ENCODE measurements around the gene PARVG. TPM values are rescaled to one million over a fixed set of nuclear protein-coding genes. Genes with fewer than 3 reads are reported as not detected.

PARVG gene
- total RNA-seq, 2 experiments from 2014 or later = 175 to 186 TPM

DNA sequence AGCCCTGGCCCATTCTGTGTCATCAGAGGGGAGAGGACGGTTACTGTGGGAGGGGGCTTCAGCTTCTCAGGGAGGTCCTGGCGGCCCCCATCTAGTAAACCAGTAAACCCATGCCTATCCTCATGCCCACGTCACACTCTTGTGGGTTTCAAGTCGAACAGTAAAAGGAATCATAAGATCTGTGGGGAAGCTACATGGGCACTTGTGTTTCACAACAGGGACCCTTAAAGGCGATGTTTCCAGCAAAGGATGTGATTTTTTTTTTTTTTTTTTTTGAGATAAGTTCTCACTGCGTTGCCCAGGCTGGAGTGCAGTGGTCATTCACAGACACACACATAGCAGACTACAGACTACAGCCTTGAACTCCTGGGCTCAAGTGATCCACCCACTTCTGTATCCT lies 9.2 kb upstream of the PARVG start:
- DNase-seq (no peak), ATAC-seq (no peak)
- no peak overlapping the region for H3K27ac Mint-ChIP-seq
- H3K27me3 Mint-ChIP-seq (ENCODE audit: low read depth) = peaks cover 2% of the 10 kb centered on the region
- no peaks in the 10 kb centered on the region for H3K9me3 Mint-ChIP-seq (ENCODE audit: insufficient read depth)
- H3K36me3 Mint-ChIP-seq (ENCODE audit: low read depth) = no peaks in the 10 kb centered on the region
- POLR2A ChIA-PET = interaction anchor here (2.0 kb wide), 1 partner anchor 10 kb away, joined by 9 read pairs; the partner anchor contains the start of gene PARVG
- no peak overlapping the region for H3K4me3 Mint-ChIP-seq
- CTCF ChIA-PET = interaction anchor here (0.6 to 1.9 kb wide), 2 partner anchors 178 to 795 kb away, joined by 4 read pairs; no protein-coding TSS in a partner anchor
- H3K4me1 Mint-ChIP-seq (ENCODE audit: low read depth) = peaks cover 5% of the 10 kb centered on the region

DNA sequence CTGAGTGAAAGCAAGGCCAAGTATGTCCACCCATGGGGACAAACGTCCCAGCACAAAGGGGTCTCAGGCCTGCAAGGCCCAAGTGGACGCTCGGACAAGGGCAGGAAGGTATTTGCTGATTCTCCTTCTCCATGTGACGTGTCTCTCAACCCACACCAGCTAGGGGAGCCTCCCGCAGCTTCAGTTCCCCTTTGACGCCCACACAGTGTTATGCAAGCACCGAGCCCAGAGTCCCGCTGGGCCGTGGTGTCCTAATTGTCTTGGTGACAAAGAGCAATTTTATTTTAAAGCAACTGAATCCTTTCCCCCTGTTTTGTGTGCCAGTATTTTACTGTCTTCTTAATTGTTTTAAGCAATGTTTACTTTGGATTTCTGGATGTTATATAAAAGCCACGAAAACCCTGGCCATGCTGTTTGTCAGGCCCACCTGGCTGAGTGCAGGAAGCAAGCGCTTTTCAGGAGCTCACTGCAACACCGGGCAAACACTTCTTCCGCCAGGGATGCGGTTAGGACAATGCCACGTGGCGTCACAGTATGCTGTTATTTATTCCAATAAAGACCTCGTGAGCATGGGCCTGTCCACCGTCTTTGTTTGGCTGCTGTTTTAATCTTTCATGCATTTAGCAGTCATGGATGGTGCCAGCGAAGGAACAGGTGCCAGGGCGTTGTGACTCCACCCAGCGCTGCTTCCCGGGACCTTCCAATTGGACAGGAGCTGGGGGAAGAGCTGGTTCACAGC lies 8.2 kb upstream of the PARVG start:
- no peak overlapping the region for H3K4me3 Mint-ChIP-seq
- H3K9me3 Mint-ChIP-seq (ENCODE audit: insufficient read depth) = no peaks in the 10 kb centered on the region
- H3K4me1 Mint-ChIP-seq (ENCODE audit: low read depth) = peaks cover 5% of the 10 kb centered on the region
- no peak overlapping the region for H3K27ac Mint-ChIP-seq
- no peaks in the 10 kb centered on the region for H3K36me3 Mint-ChIP-seq (ENCODE audit: low read depth)
- peaks cover 7% of the 10 kb centered on the region for H3K27me3 Mint-ChIP-seq (ENCODE audit: low read depth)
- no peak for ATAC-seq
- DNase-seq = no peak
- ChIA-PET CTCF (interaction anchor here (1.3 kb wide), 1 partner anchor 512 kb away, joined by 3 read pairs; no protein-coding TSS in a partner anchor), POLR2A (interaction anchor here (0.9 to 2.0 kb wide), 2 partner anchors 9 to 10 kb away, joined by 5 to 9 read pairs; partner anchors contain the start of gene PARVG)

DNA sequence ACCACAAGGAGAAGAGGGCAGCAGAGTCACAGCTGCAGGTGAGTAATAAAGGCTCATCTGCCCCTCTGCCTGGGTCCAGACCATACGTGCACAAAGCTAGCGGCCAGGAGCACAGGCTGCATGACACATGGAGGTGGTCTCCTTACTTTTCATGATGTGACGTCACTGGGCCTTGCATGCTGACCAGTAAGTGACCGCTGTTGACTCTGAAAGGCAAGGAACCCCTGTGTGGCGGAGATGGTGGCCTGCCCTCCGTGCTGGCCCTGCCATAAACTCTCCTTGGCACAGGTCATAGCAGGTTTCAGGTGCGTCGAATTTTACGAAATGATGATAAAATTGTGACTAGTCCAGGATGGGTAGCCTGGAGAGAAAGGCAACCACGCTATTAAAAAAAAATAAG lies 7.6 kb upstream of the PARVG start:
- CTCF ChIA-PET = interaction anchor here (1.3 kb wide), 1 partner anchor 511 kb away, joined by 3 read pairs; no protein-coding TSS in a partner anchor
- POLR2A ChIA-PET = interaction anchor here (0.6 to 2.0 kb wide), 3 partner anchors 8 to 453 kb away, joined by 3 to 9 read pairs (median 5); partner anchors contain the start of gene PARVG
- ATAC-seq (no peak), DNase-seq (no peak)
- Mint-ChIP-seq H3K9me3 (ENCODE audit: insufficient read depth) (no peaks in the 10 kb centered on the region), H3K36me3 (ENCODE audit: low read depth) (no peaks in the 10 kb centered on the region), H3K4me1 (ENCODE audit: low read depth) (peaks cover 5% of the 10 kb centered on the region), H3K27ac (no peak overlapping the region), H3K4me3 (no peak overlapping the region), H3K27me3 (ENCODE audit: low read depth) (peaks cover 8% of the 10 kb centered on the region)

DNA sequence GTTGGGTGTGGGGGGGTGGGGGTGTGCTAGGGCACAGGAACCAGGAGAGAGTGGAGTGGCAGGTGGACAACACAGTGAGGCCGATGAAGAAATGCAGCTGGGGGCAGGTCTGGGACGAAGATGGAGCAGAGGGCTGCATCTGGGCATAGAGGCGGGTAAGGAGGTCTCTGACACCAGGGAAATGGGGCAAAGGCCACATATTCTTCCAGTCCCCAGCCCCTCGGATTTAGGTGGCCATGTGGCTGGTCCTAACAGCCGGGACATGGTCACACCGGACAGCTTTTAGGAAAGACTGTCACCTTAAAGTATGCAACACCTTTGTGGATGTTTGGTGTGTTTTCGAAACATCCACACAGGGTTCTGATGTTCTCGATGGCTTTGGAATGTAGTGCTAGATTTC lies 5.0 kb upstream of the PARVG start:
- Mint-ChIP-seq H3K4me1 (ENCODE audit: low read depth) (peaks cover 16% of the 10 kb centered on the region), H3K27me3 (ENCODE audit: low read depth) (peaks cover 12% of the 10 kb centered on the region), H3K9me3 (ENCODE audit: insufficient read depth) (no peaks in the 10 kb centered on the region), H3K36me3 (ENCODE audit: low read depth) (no peaks in the 10 kb centered on the region), H3K27ac (no peak overlapping the region), H3K4me3 (no peak overlapping the region)
- CTCF ChIA-PET = no interaction called here
- DNase-seq = no peak
- POLR2A ChIA-PET = no interaction called here
- ATAC-seq = no peak

DNA sequence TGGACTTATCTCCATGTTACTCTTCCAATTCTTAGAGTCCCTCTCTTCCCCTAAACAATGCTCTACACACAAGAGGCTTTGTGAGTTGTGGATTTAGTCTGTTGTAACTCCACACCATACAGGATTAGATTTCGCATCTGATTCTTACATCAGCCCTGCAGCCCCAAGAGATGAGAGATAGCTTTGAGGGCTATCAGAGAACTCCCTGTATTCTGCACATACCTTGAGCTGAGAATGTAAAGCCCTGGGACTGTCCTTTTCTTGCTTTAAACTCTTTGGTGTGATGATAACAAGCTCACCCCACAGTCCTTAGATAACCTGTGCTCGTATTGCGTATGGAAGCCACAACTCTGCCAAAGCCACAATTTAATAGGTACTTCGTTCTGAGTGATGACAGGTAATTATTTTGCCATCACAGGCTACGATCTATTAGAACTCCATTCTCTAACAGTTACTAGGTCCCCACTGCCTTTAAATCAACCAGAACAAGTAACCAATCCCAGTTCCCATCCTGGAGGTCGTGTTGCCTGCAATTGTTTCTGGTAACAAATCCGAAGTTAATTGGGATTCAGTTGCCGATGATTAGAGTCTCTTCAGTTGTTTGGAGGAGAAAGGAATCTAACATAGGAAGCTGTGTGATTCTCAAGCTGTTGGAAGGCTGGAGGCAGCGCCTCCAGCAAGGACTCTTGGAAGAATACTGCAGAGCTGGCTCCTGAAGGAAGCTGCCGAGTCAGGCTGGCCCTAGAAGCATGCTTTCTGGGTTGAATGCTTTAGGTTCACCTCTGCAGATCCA lies 1.3 kb upstream of the PARVG start:
- Mint-ChIP-seq H3K36me3 (ENCODE audit: low read depth) (peaks cover 13% of the 10 kb centered on the region), H3K9me3 (ENCODE audit: insufficient read depth) (no peaks in the 10 kb centered on the region), H3K4me1 (ENCODE audit: low read depth) (peaks cover 30% of the 10 kb centered on the region), H3K27ac (no peak overlapping the region), H3K4me3 (no peak overlapping the region), H3K27me3 (ENCODE audit: low read depth) (peaks cover 10% of the 10 kb centered on the region)
- DNase-seq = no peak
- ATAC-seq = no peak
- CTCF ChIA-PET = interaction anchor here (0.9 kb wide), 1 partner anchor 94 kb away, joined by 3 read pairs; no protein-coding TSS in a partner anchor
- POLR2A ChIA-PET = interaction anchor here (1.5 to 5.4 kb wide), 2 partner anchors 14 to 21 kb away, joined by 3 to 53 read pairs; no protein-coding TSS in a partner anchor

DNA sequence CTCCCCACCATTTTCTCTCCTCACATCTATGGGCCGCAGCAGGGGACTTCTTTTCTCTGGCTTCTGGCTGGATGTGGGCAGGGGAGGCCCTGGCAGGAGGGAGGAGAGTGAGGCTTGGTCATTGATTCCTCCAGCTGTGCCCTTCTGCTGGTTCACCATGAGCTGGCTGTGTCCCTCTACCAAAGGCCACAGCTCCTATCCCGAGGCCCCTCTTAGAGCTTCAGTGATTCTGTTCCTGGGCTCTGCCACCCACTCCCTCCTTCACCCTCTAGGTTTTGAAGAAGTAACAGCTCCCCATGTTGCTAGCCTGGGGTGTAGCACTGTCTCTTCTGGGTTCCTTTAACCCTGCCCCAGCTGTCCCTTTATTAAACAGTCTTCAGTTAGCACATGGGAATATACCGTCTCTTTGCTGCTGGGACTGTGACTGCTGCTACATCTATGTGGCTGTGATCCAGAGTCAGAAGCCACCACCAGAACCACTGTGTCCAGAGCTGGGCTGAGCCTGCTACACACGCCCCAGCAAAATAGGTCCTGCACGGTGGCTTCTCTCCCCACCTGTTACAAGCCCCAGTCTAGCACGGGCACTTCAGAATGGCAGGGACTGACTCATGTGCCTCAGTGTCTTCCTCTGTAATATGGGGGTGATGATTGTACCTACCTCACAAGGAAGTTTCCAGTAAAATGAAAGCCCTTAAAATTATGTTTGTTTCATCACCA lies 578 bp upstream of the PARVG start:
- H3K27ac Mint-ChIP-seq = peak overlapping the region; percentile 92

DNA sequence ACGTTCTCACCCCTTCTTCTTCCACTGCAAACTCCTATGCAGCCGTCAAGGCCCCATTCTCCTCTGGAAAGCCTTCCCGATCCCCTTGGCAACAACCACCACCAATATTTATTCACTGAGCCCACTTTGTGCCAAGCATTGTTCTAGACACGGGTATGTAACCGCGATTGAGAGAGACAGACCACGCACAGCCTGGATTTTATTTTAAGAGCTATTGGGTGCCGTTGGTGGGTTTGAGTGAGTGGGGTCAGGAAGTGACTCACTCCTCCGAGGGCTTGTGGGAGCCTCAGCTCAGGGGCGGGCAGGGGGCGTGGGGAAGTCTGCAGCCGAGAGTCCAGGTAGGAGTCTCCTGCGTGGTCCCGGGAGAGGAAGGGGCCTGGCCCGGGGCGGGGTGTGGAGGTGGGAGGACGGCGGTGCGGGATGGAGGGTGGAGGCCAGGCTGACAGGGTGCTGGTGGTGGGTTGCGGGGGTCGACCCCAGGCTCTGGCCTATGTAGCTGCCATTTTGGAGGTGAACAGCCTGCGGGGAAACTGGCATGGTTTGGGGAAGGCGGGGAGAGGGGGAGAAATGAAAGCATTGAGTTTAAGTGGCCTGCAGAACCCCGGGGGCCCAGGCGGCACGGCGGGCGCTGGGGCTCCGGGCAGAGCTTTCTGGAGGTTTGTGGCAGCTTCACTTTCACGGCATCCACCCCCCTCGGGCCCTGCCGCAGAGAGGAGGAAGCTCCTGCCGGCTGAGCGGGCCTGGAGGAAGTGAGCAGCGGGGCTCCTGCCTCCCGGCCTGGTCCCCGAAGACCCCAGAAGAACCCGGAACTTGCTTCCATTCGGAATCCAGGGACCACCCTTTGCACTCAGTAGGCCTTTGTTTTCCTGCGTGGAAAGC lies 547 bp downstream of the PARVG start:
- Mint-ChIP-seq H3K27ac (peak overlapping the region; percentile 92), H3K4me1 (ENCODE audit: low read depth) (peaks cover 32% of the 10 kb centered on the region), H3K9me3 (ENCODE audit: insufficient read depth) (no peaks in the 10 kb centered on the region), H3K4me3 (peak overlapping the region; percentile 95), H3K36me3 (ENCODE audit: low read depth) (peaks cover 25% of the 10 kb centered on the region), H3K27me3 (ENCODE audit: low read depth) (peaks cover 10% of the 10 kb centered on the region)
- DNase-seq = peak; percentile 81
- POLR2A ChIA-PET = interaction anchor here (0.6 to 5.4 kb wide), 16 partner anchors 9 to 1310 kb away, joined by 3 to 53 read pairs (median 3); partner anchors contain the start of gene SAMM50
- CTCF ChIA-PET = interaction anchor here (0.7 to 2.1 kb wide), 6 partner anchors 9 to 188 kb away, joined by 3 to 11 read pairs (median 4); no protein-coding TSS in a partner anchor
- ATAC-seq = peak; percentile 70

More for the DNA sequence above, 578 bp upstream of the PARVG start:
- ChIA-PET CTCF (interaction anchor here (0.9 to 2.1 kb wide), 2 partner anchors 94 to 98 kb away, joined by 3 to 11 read pairs; no protein-coding TSS in a partner anchor), POLR2A (interaction anchor here (0.7 to 5.4 kb wide), 7 partner anchors 8 to 484 kb away, joined by 3 to 53 read pairs (median 7); partner anchors contain the start of gene SAMM50)
- H3K4me3 Mint-ChIP-seq = peak overlapping the region; percentile 95
- ATAC-seq (no peak), DNase-seq (no peak)
- H3K36me3 Mint-ChIP-seq (ENCODE audit: low read depth) = peaks cover 19% of the 10 kb centered on the region
- H3K27me3 Mint-ChIP-seq (ENCODE audit: low read depth) = peaks cover 10% of the 10 kb centered on the region
- peaks cover 32% of the 10 kb centered on the region for H3K4me1 Mint-ChIP-seq (ENCODE audit: low read depth)
- H3K9me3 Mint-ChIP-seq (ENCODE audit: insufficient read depth) = no peaks in the 10 kb centered on the region

DNA sequence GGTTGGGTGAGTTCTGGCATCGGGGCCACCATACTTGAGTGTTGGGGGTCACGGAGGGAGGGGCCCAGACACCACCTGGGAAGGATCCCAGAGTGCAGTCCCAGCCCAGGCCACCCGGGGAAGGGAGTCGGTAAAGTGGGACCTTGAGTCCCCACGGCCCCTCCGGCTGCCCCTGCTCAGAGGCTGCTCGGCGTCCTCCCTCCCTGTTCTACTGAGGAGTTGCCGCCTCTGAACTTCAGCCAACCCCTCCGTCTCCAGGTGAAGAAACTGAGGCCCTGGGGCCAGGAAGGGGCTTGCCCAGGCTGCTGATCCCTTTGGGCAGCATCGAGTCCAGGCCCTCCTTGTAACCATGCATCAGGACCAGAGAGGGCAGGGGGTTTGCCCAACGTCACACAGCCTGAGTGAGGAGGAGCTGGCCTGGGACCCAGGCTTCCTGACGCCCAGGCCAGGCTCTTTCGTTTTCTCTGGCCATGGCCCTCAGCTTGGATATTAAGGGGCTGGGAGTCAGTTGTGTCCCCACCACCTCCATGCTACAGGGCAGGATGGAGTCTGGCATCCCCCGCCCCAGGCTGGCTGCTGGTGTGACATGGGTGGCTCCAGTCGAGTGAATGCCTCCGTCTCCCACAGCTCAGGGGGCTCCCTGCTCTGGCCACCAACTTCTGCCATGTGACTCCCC lies 1.3 kb downstream of the PARVG start:
- peaks cover 9% of the 10 kb centered on the region for H3K27me3 Mint-ChIP-seq (ENCODE audit: low read depth)
- H3K4me1 Mint-ChIP-seq (ENCODE audit: low read depth) = peaks cover 34% of the 10 kb centered on the region
- ChIA-PET POLR2A (interaction anchor here (0.6 to 5.4 kb wide), 10 partner anchors 10 to 1063 kb away, joined by 3 to 53 read pairs (median 4); partner anchors contain the start of gene SAMM50), CTCF (interaction anchor here (1.0 to 2.1 kb wide), 4 partner anchors 96 to 189 kb away, joined by 3 to 11 read pairs (median 5); no protein-coding TSS in a partner anchor)
- peak; percentile 48 for DNase-seq
- peak; percentile 38 for ATAC-seq
- H3K27ac Mint-ChIP-seq = peak overlapping the region; percentile 92
- H3K36me3 Mint-ChIP-seq (ENCODE audit: low read depth) = peaks cover 27% of the 10 kb centered on the region
- H3K9me3 Mint-ChIP-seq (ENCODE audit: insufficient read depth) = no peaks in the 10 kb centered on the region
- H3K4me3 Mint-ChIP-seq = peak overlapping the region; percentile 95

DNA sequence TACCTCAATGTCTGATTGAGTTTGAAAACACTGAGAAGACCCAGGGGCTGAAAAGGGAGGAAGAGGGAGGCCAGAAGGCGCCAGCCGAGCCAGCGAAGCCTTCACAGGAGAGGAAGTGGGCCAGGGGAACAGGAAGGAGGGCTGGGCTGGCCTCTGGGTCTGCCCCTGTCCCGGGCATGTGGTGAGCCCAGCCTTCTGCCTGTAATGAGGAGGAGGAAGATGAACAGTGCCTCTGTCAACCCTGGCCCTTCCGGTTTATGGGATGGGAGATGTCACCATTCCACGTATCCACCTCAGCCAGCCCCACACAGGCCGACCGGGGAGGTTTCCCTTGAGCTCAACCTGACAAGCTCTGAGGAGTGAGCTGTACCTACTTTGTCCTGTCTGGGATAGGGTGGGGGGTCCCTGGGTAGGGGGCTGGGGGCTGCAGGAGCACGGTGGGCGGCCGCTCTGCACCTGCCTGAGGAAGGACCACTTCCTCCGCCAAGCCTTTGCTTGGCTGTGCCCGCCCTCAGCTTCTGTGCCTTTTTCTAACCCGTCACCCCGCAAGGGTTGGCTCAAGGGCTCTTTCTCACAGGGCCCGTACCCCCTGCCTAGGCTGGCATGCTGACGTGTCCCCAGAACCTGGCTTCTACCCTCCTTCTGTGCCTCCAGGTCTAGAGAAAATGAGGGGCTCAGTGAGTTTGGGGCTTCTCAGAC lies 2.0 kb downstream of the PARVG start:
- ChIA-PET POLR2A (interaction anchor here (0.6 to 5.4 kb wide), 6 partner anchors 10 to 228 kb away, joined by 3 to 53 read pairs (median 7); partner anchors contain the start of gene SAMM50), CTCF (interaction anchor here (1.0 to 1.1 kb wide), 2 partner anchors 97 to 189 kb away, joined by 3 read pairs; no protein-coding TSS in a partner anchor)
- Mint-ChIP-seq H3K4me1 (ENCODE audit: low read depth) (peaks cover 38% of the 10 kb centered on the region), H3K36me3 (ENCODE audit: low read depth) (peaks cover 31% of the 10 kb centered on the region), H3K27me3 (ENCODE audit: low read depth) (peaks cover 5% of the 10 kb centered on the region), H3K27ac (peak overlapping the region; percentile 92), H3K4me3 (peak overlapping the region; percentile 95), H3K9me3 (ENCODE audit: insufficient read depth) (no peaks in the 10 kb centered on the region)
- peak; percentile 60 for ATAC-seq
- DNase-seq = peak; percentile 78

All from activated CD8-positive, alpha-beta T cell treated with anti-CD3 and anti-CD28 coated beads, Interleukin-2, amount 10 ng/mL, durations not matched to agents 7 days and 5 days (primary cell).